Stimulated activated naive CD8-positive, alpha-beta T cell treated with anti-CD3 and anti-CD28 coated beads, Interleukin-15, Interleukin-2, amounts not matched to agents 100 ng/mL and 50 ng/mL, for 24 hours (primary cell): Measurements from ENCODE around the gene RPGRIP1L.
"Not testable (repeated sequence)": the region's sequence is repeated elsewhere in the genome, so short reads cannot be mapped to it uniquely, and the experiment has no call there.

Source experiments
- H3K27ac Mint-ChIP-seq: one replicate; pipeline ENCODE4 v1.8.0; 2021; ENCODE audit warnings: mild to moderate bottlenecking, mixed read lengths
- H3K27me3 Mint-ChIP-seq: one replicate; pipeline ENCODE4 v1.8.0; 2021; ENCODE audit warnings: mixed read lengths
- H3K36me3 Mint-ChIP-seq: one replicate; pipeline ENCODE4 v1.8.0; 2021; ENCODE audit warnings: low read depth, mixed read lengths
- H3K4me1 Mint-ChIP-seq: one replicate; pipeline ENCODE4 v1.8.0; 2021; ENCODE audit warnings: low read depth, mixed read lengths
- H3K4me3 Mint-ChIP-seq: one replicate; pipeline ENCODE4 v1.8.0; 2021; ENCODE audit warnings: mild to moderate bottlenecking, mixed read lengths
- H3K9me3 Mint-ChIP-seq: one replicate; pipeline ENCODE4 v1.8.0; 2021; ENCODE audit warnings: mixed read lengths

RPGRIP1L gene

GRCh38 chr16:53690771-53691170 lies 12.9 kb downstream of the RPGRIP1L start:
- no peaks in the 10 kb centered on the region for H3K9me3 Mint-ChIP-seq
- no peaks in the 10 kb centered on the region for H3K4me1 Mint-ChIP-seq
- H3K27me3 Mint-ChIP-seq: no peaks in the 10 kb centered on the region
- H3K27ac Mint-ChIP-seq: no peak overlapping the region
- H3K4me3 Mint-ChIP-seq: no peak overlapping the region
- H3K36me3 Mint-ChIP-seq: peaks cover 46% of the 10 kb centered on the region

DNA sequence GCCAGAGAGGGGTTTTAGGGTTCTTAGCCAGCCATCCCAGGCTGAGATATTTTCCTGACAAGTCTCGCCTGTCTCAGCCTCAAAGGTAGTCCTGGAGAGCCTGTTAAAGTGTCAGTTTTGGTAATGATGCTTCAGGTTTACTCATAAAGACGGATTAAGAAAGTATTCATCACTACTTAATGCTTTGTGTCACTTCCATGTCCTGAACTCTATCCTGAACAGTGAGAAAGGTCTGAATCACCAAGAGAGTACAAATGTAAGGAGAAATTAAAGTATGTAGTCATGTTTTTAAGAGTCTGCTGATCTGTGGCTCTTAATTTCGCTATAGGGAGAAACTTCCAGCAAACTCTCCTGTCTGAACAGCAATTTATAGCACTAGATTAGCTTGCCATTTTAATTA lies 14.0 kb downstream of the RPGRIP1L start:
- H3K36me3 Mint-ChIP-seq: peaks cover 49% of the 10 kb centered on the region
- H3K9me3 Mint-ChIP-seq: no peaks in the 10 kb centered on the region
- H3K4me3 Mint-ChIP-seq: no peak overlapping the region
- H3K27me3 Mint-ChIP-seq: no peaks in the 10 kb centered on the region
- no peaks in the 10 kb centered on the region for H3K4me1 Mint-ChIP-seq
- no peak overlapping the region for H3K27ac Mint-ChIP-seq

- no peak overlapping the region for H3K27ac Mint-ChIP-seq
- no peaks in the 10 kb centered on the region for H3K4me1 Mint-ChIP-seq
- H3K9me3 Mint-ChIP-seq: no peaks in the 10 kb centered on the region
- H3K27me3 Mint-ChIP-seq: no peaks in the 10 kb centered on the region
- H3K4me3 Mint-ChIP-seq: no peak overlapping the region
- H3K36me3 Mint-ChIP-seq: peaks cover 46% of the 10 kb centered on the region
Observed at GRCh38 chr16:53686710-53687109, 16.9 kb downstream of the RPGRIP1L start.

DNA sequence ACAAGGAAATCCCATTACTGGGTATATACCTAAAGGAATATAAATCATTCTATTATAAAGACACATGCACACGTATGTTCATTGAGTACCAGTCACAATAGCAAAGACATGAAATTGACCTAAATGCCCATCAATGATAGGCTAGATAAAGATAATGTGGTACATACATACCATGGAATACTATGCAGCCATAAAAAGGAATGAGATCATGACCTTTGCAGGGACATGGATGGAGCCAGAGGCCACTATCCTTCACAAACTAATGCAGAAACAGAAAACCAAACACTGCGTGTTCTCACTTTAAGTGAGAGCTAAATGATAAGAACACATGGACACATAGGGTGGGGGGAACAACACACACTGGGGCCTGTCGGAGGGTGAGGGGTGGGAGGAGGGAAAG lies 18.3 kb downstream of the RPGRIP1L start:
- H3K4me3 Mint-ChIP-seq, H3K27ac Mint-ChIP-seq, H3K27me3 Mint-ChIP-seq, H3K9me3 Mint-ChIP-seq, H3K4me1 Mint-ChIP-seq: not testable (repeated sequence)
- H3K36me3 Mint-ChIP-seq: peaks cover 47% of the 10 kb centered on the region

- H3K27ac Mint-ChIP-seq: no peak overlapping the region
- H3K9me3 Mint-ChIP-seq: no peaks in the 10 kb centered on the region
- no peak overlapping the region for H3K4me3 Mint-ChIP-seq
- peaks cover 38% of the 10 kb centered on the region for H3K36me3 Mint-ChIP-seq
- H3K27me3 Mint-ChIP-seq: no peaks in the 10 kb centered on the region
- H3K4me1 Mint-ChIP-seq: no peaks in the 10 kb centered on the region
Observed at GRCh38 chr16:53681354-53681753, 22.3 kb downstream of the RPGRIP1L start.

GRCh38 chr16:53680756-53681155 lies 22.9 kb downstream of the RPGRIP1L start:
- no peak overlapping the region for H3K4me3 Mint-ChIP-seq
- peaks cover 32% of the 10 kb centered on the region for H3K36me3 Mint-ChIP-seq
- no peaks in the 10 kb centered on the region for H3K9me3 Mint-ChIP-seq
- H3K27ac Mint-ChIP-seq: no peak overlapping the region
- H3K27me3 Mint-ChIP-seq: no peaks in the 10 kb centered on the region
- no peaks in the 10 kb centered on the region for H3K4me1 Mint-ChIP-seq

DNA sequence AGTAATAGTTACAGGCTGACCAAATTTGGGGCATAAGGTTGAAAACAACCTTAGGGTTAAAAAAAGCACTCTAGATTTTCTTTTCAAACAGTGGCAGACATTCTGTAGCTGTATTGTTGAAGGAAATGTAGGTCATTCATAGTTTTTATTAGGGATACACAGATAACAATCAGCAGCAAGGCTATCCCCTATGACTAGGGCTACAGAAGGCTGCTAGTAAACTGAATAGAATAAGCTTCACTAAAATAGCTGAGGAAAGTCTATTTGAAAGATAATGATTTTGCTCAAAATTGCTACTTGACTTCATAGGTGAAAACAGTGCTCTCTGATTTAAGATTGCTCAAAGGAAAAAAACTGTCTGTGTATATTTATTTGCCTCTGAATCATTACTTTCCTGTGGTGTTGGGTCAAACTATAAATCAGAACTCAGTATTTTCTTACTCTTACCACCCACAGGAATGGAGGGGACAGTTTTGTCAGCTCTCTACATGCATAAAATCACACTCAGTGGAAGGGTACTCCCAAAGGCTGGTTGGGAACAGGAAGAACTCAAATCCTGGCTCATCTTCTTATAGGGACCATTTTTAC lies 24.8 kb downstream of the RPGRIP1L start:
- H3K9me3 Mint-ChIP-seq: no peaks in the 10 kb centered on the region
- peaks cover 19% of the 10 kb centered on the region for H3K36me3 Mint-ChIP-seq
- no peak overlapping the region for H3K4me3 Mint-ChIP-seq
- H3K27me3 Mint-ChIP-seq: no peaks in the 10 kb centered on the region
- no peaks in the 10 kb centered on the region for H3K4me1 Mint-ChIP-seq
- no peak overlapping the region for H3K27ac Mint-ChIP-seq

DNA sequence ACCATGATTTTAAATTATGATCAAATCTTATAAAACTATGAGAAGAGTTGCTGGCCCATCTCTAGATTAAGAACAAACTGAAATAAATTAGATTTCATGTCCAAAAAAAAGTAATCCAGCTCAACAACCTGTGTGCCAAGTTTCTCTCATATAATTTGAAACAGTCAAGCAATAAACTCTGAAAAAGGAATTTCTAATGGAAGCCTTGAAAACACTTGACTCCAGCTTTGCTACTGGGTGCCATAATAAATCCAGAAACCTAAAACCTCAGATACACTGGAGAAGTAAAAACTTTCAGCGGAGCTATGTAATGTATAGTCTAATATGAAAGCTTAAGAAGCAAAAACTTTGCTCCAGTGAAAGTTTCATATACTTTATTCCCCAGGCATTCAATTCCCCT lies 25.5 kb downstream of the RPGRIP1L start:
- no peaks in the 10 kb centered on the region for H3K27me3 Mint-ChIP-seq
- H3K27ac Mint-ChIP-seq: no peak overlapping the region
- H3K4me1 Mint-ChIP-seq: no peaks in the 10 kb centered on the region
- H3K36me3 Mint-ChIP-seq: peaks cover 12% of the 10 kb centered on the region
- no peak overlapping the region for H3K4me3 Mint-ChIP-seq
- H3K9me3 Mint-ChIP-seq: no peaks in the 10 kb centered on the region

DNA sequence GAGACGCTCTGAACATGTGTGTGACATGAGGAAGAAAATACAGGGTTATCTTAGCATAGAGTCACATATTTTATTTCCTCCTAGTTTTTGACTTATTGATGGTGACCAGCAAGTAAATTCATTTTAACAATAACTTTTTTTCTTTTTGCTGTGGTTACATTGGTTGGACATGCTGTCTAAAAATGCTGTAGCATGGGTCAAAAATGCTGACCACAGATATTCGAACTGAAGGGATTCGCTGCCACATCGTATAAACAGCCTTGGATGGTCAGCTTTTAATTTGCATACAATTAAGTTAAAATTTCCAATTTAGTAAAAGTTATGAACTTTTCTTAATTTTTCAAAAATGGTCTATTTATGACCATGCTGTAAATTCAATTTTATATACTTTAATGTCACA lies 30.5 kb downstream of the RPGRIP1L start:
- H3K9me3 Mint-ChIP-seq: no peaks in the 10 kb centered on the region
- H3K27me3 Mint-ChIP-seq: no peaks in the 10 kb centered on the region
- no peaks in the 10 kb centered on the region for H3K4me1 Mint-ChIP-seq
- no peaks in the 10 kb centered on the region for H3K36me3 Mint-ChIP-seq
- no peak overlapping the region for H3K27ac Mint-ChIP-seq
- H3K4me3 Mint-ChIP-seq: no peak overlapping the region

DNA sequence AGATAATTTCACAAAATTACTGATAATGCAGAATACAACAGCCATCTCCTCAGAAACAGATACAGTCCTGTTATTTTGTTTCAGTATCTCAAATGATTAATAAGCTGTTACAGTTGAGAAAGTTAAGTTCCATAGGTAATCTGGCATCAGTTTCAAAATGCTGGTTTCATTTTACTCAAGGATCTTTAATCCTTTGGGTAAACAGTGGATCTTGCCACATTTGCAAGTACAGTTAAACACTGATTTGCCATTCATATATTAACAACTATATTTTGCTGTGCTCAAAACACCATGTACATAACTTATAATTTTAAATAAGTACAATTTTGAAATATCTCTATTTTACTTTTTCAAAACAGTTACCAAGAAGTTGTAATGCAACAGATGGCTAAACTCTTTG lies 31.2 kb downstream of the RPGRIP1L start:
- H3K4me1 Mint-ChIP-seq: no peaks in the 10 kb centered on the region
- H3K27me3 Mint-ChIP-seq: no peaks in the 10 kb centered on the region
- H3K36me3 Mint-ChIP-seq: no peaks in the 10 kb centered on the region
- no peak overlapping the region for H3K27ac Mint-ChIP-seq
- no peaks in the 10 kb centered on the region for H3K9me3 Mint-ChIP-seq
- H3K4me3 Mint-ChIP-seq: no peak overlapping the region

DNA sequence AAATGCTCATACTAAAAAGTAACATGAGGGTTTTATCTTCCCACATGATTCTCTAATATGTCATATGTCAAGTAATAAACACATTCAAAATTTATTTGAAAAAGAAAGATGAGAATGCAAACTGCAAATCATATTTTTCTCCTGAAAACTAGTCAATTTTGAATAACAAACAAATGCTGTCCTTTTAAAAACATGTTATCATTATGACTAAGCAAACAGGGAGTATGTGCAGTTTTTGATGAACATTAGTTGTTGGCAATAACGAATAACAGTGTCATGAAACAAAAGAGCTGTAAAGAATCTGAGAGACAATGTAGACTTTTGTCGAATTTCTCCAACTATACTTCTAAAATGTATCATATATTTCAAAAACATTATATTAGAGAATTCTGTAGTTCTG lies 34.8 kb downstream of the RPGRIP1L start:
- Mint-ChIP-seq H3K27ac (no peak overlapping the region), H3K9me3 (no peaks in the 10 kb centered on the region), H3K4me1 (peaks cover 4% of the 10 kb centered on the region), H3K27me3 (no peaks in the 10 kb centered on the region), H3K4me3 (no peak overlapping the region), H3K36me3 (no peaks in the 10 kb centered on the region)

DNA sequence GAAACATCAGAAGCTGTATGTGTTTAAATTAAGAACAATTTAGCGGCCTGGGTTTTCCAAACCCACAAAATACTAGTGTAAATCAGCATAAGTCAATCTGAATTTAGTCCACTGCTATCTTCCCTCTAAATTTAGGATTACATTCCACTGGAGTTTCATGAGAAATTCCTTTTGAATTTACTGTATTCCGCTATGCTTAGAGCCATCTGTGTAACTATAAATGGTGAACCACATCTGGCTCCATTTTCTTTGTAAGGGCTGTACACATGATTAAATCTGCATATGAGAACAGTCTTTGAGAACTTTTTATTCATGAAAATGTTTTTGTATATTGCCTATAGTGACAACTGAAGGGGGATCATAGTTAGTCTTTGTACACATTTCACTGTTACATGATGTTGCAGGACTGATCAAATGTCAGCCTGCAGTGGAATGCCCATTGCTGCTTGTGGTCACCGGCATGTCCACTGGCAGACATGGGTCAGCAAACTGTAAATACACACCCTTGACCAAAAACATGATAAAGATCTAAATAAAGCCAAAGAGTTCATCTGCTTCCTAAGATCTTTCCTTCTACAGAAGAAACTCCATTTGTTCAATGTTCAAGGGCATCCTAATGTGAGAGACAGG lies 36.8 kb downstream of the RPGRIP1L start:
- no peaks in the 10 kb centered on the region for H3K9me3 Mint-ChIP-seq
- no peak overlapping the region for H3K27ac Mint-ChIP-seq
- H3K36me3 Mint-ChIP-seq: no peaks in the 10 kb centered on the region
- H3K27me3 Mint-ChIP-seq: no peaks in the 10 kb centered on the region
- no peak overlapping the region for H3K4me3 Mint-ChIP-seq
- peaks cover 4% of the 10 kb centered on the region for H3K4me1 Mint-ChIP-seq

GRCh38 chr16:53664724-53665345 lies 38.8 kb downstream of the RPGRIP1L start:
- Mint-ChIP-seq H3K36me3 (no peaks in the 10 kb centered on the region), H3K4me3 (no peak overlapping the region), H3K27ac (no peak overlapping the region), H3K4me1 (peaks cover 4% of the 10 kb centered on the region), H3K27me3 (no peaks in the 10 kb centered on the region), H3K9me3 (no peaks in the 10 kb centered on the region)

GRCh38 chr16:53662072-53662471 lies 41.6 kb downstream of the RPGRIP1L start:
- peaks cover 4% of the 10 kb centered on the region for H3K4me1 Mint-ChIP-seq
- H3K36me3 Mint-ChIP-seq: no peaks in the 10 kb centered on the region
- no peaks in the 10 kb centered on the region for H3K27me3 Mint-ChIP-seq
- no peak overlapping the region for H3K27ac Mint-ChIP-seq
- H3K4me3 Mint-ChIP-seq: no peak overlapping the region
- no peaks in the 10 kb centered on the region for H3K9me3 Mint-ChIP-seq

- peaks cover 40% of the 10 kb centered on the region for H3K36me3 Mint-ChIP-seq
Observed at GRCh38 chr16:53654946-53655345, 48.7 kb downstream of the RPGRIP1L start.

DNA sequence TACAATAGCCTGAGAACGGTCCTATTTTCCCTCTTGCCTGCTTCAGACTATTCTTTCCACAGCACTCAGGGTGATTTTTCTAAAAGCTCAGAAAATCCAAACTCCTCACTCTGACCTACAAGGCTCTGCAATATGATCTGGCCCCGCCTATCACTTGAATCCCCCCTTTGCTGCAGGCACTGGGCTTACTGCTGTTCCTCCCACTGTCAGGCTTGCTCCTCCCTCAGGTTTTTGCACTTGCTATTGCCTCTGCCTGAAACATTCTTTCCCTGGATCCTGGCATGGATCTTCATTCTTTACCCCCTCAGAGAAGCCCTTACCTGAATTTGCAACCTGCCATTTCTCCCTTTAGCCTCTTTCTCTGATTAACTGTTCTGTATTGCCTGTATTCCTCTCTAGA lies 52.3 kb downstream of the RPGRIP1L start:
- no peaks in the 10 kb centered on the region for H3K4me1 Mint-ChIP-seq
- no peak overlapping the region for H3K27ac Mint-ChIP-seq
- no peaks in the 10 kb centered on the region for H3K9me3 Mint-ChIP-seq
- H3K36me3 Mint-ChIP-seq: peaks cover 49% of the 10 kb centered on the region
- no peaks in the 10 kb centered on the region for H3K27me3 Mint-ChIP-seq
- no peak overlapping the region for H3K4me3 Mint-ChIP-seq

More at GRCh38 chr16:53654946-53655345, 48.7 kb downstream of the RPGRIP1L start:
- H3K27ac Mint-ChIP-seq: no peak overlapping the region
- H3K27me3 Mint-ChIP-seq: no peaks in the 10 kb centered on the region
- no peak overlapping the region for H3K4me3 Mint-ChIP-seq
- H3K4me1 Mint-ChIP-seq: no peaks in the 10 kb centered on the region
- H3K9me3 Mint-ChIP-seq: no peaks in the 10 kb centered on the region
